HFF-Myc (cell line): ENCODE data around the gene PPP2R5B.

Experiments
- DNase-seq: peaks from one replicate; pipeline ENCODE4 v3.0.0-alpha.2; 2011; ENCODE audit warnings: low read depth; ENCODE audit errors: extremely low read depth
- H3K4me3 ChIP-seq: replicated peaks from 2 replicates; pipeline ENCODE4 v1.5.1; 2011; ENCODE audit warnings: low read depth, mild to moderate bottlenecking, control low read depth, low read length
- CTCF ChIP-seq: IDR thresholded peaks from 2 replicates; pipeline ENCODE4 v1.5.1; 2012; ENCODE audit warnings: mild to moderate bottlenecking, low read depth, low read length, control low read depth; ENCODE audit errors: missing control alignments

The PPP2R5B gene

GRCh38 chr11:64923944-64924909 lies at the start of gene PPP2R5B:
PPP2R5B (plus strand) TSS chr11:64924689; CDS start chr11:64925735, 1,046 bp downstream.
- peak within 1 kb of the TSS; percentile 75 for H3K4me3 ChIP-seq
- peak; percentile 87 for DNase-seq
- TF ChIP-seq CTCF = no peak

- no peak for TF ChIP-seq CTCF
- peak overlapping the region; percentile 85 for H3K4me3 ChIP-seq
- no peak for DNase-seq
These were observed 48.9 kb upstream of the PPP2R5B start for GRCh38 chr11:64875369-64876228.

- no peak for TF ChIP-seq CTCF
- peak overlapping the region; percentile 85 for H3K4me3 ChIP-seq
- no peak for DNase-seq
These were observed 48.2 kb upstream of the PPP2R5B start for GRCh38 chr11:64876229-64876750.

- H3K4me3 ChIP-seq = peak overlapping the region; percentile 85
- TF ChIP-seq CTCF = no peak
- no peak for DNase-seq
These were observed 47.6 kb upstream of the PPP2R5B start for GRCh38 chr11:64876835-64877341.

- peak overlapping the region; percentile 85 for H3K4me3 ChIP-seq
- no peak for DNase-seq
- no peak for TF ChIP-seq CTCF
These were observed 46.9 kb upstream of the PPP2R5B start for GRCh38 chr11:64877390-64878222.

GRCh38 chr11:64878223-64878493 lies 46.3 kb upstream of the PPP2R5B start:
- no peak for TF ChIP-seq CTCF
- DNase-seq = no peak
- H3K4me3 ChIP-seq = peak overlapping the region; percentile 85
